Cardiac muscle cell (in vitro differentiated cells and primary cell): Measurements from ENCODE around the gene SLC24A4. TPM values are rescaled to one million over a fixed set of nuclear protein-coding genes. Genes with fewer than 3 reads are reported as not detected.

Experiments
- DNase-seq, 2 donors: peaks; one replicate each; pipeline versions ENCODE4 v3.0.0 to v3.0.0-alpha.2; 2010 to 2017; ENCODE audit warnings: low read depth in 1 of 2, low spot score in 1 of 2
- H3K27ac ChIP-seq: fragments of 200-600 bp; sonication (generic); 2 replicates; pipeline ENCODE4 v1.5.1; 2016
- H3K27me3 ChIP-seq: fragments of 200-600 bp; sonication (generic); 2 replicates; pipeline ENCODE4 v1.6.0; 2016; ENCODE audit warnings: control low read depth
- H3K36me3 ChIP-seq: fragments of 200-600 bp; sonication (generic); 2 replicates; pipeline ENCODE4 v1.5.1; 2016; ENCODE audit warnings: control low read depth
- H3K4me1 ChIP-seq: fragments of 200-600 bp; sonication (generic); 2 replicates; pipeline ENCODE4 v1.8.1; 2017; ENCODE audit warnings: low read depth, mild to moderate bottlenecking, mixed run types
- H3K4me3 ChIP-seq: fragments of 200-600 bp; sonication (generic); 2 replicates; pipeline ENCODE4 v1.5.1; 2016; ENCODE audit warnings: mild to moderate bottlenecking
- H3K9me3 ChIP-seq: fragments of 200-600 bp; sonication (generic); 2 replicates; pipeline ENCODE4 v1.5.1; 2017; ENCODE audit warnings: low read depth, mild to moderate bottlenecking, control low read depth
- CTCF ChIP-seq: IDR thresholded peaks from 2 replicates; pipeline ENCODE4 v1.5.1; 2012; ENCODE audit warnings: low read depth, mild to moderate bottlenecking, low read length
- polyA plus RNA-seq: library from polyadenylated mRNA; unstranded; fragments of >200 nt; fragmentation: Nextera tagmentation; extraction: Ambion mirVana; gene quantifications from 2 replicates; pipeline ENCODE4 v1.2.1, GENCODE V29; 2016
- total RNA-seq: library from RNA; depleted of rRNA; stranded (reverse); fragments of >200 nt; gene quantifications from 2 replicates; pipeline ENCODE4 v1.2.3, GENCODE V29; 2016

Gene SLC24A4
- total and polyA plus RNA-seq, 2 experiments from 2014 or later, result 0.07 to 0.09 TPM

DNA sequence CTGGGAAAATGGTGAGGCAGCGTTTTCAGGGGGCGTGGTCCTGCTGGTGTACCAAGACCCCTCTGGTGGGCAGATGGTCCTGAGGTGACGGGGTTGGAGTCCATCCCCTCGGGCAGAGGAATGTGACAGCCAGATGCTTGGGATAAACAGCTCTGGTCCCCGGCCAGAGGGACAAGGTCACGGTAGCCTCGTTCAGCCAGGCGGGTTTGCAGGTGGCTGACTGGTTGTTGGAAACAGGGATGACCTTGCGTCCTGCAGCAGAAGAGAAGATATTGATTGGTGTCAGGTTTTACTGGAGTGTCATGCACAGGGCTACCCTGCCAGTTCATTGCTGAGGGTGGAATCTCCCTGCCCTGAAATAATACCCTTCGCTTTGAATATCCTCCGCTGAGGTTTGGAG, 43.3 kb downstream of the SLC24A4 start:
- no peak for DNase-seq
- Histone ChIP-seq H3K4me3 (no peak overlapping the region), H3K36me3 (no peaks in the 10 kb centered on the region), H3K4me1 (no peaks in the 10 kb centered on the region), H3K9me3 (no peaks in the 10 kb centered on the region), H3K27me3 (peaks cover 8% of the 10 kb centered on the region), H3K27ac (no peak overlapping the region)
- no peak for TF ChIP-seq CTCF

- Histone ChIP-seq H3K4me3 (no peak overlapping the region), H3K9me3 (no peaks in the 10 kb centered on the region), H3K36me3 (no peaks in the 10 kb centered on the region), H3K27me3 (peaks cover under 1% of the 10 kb centered on the region), H3K4me1 (no peaks in the 10 kb centered on the region), H3K27ac (no peak overlapping the region)
- no peak for TF ChIP-seq CTCF
- DNase-seq, result no peak
Observed at GRCh38 chr14:92368001-92368400, 45.0 kb downstream of the SLC24A4 start.

GRCh38 chr14:92369097-92369496, 46.1 kb downstream of the SLC24A4 start:
- Histone ChIP-seq H3K27ac (no peak overlapping the region), H3K9me3 (no peaks in the 10 kb centered on the region), H3K36me3 (no peaks in the 10 kb centered on the region), H3K4me3 (no peak overlapping the region), H3K4me1 (no peaks in the 10 kb centered on the region), H3K27me3 (no peaks in the 10 kb centered on the region)
- DNase-seq, result no peak
- no peak for TF ChIP-seq CTCF

GRCh38 chr14:92372230-92372629, 49.3 kb downstream of the SLC24A4 start:
- Histone ChIP-seq H3K4me1 (no peaks in the 10 kb centered on the region), H3K27me3 (no peaks in the 10 kb centered on the region), H3K4me3 (no peak overlapping the region), H3K36me3 (no peaks in the 10 kb centered on the region), H3K27ac (no peak overlapping the region), H3K9me3 (no peaks in the 10 kb centered on the region)
- no peak for TF ChIP-seq CTCF
- no peak for DNase-seq

GRCh38 chr14:92373336-92373735, 50.4 kb downstream of the SLC24A4 start:
- Histone ChIP-seq H3K4me3 (no peak overlapping the region), H3K27ac (no peak overlapping the region), H3K9me3 (no peaks in the 10 kb centered on the region), H3K27me3 (no peaks in the 10 kb centered on the region), H3K4me1 (no peaks in the 10 kb centered on the region), H3K36me3 (no peaks in the 10 kb centered on the region)
- DNase-seq, result no peak
- no peak for TF ChIP-seq CTCF

GRCh38 chr14:92380131-92380530, 57.2 kb downstream of the SLC24A4 start:
- H3K27ac ChIP-seq, result no peak overlapping the region
- no peak overlapping the region for H3K4me3 ChIP-seq
- no peak for DNase-seq
- no peaks in the 10 kb centered on the region for H3K4me1 ChIP-seq
- H3K9me3 ChIP-seq, result no peaks in the 10 kb centered on the region
- TF ChIP-seq CTCF, result no peak
- H3K36me3 ChIP-seq, result no peaks in the 10 kb centered on the region
- H3K27me3 ChIP-seq, result no peaks in the 10 kb centered on the region
